SU-DHL-6 (cell line): Measurements from ENCODE around the gene NCOA1.

Experiments
- EZH2phosphoT487 ChIP-seq: fragments of 200-600 bp; sonication (generic), shearing (Covaris generic); conservative IDR thresholded peaks from 2 replicates; pipeline ENCODE4 v1.6.1; 2018; ENCODE audit warnings: mild to moderate bottlenecking, antibody characterized with exemption, low read length, moderate library complexity, mixed read lengths
- TF ChIP-seq, protein P1 (sequence below): fragments of 200-600 bp; sonication (generic); IDR thresholded peaks from one replicate; pipeline ENCODE4 v1.5.1; 2017; ENCODE audit warnings: antibody characterized with exemption, mild to moderate bottlenecking, low read length, moderate library complexity; ENCODE audit not compliant: insufficient read depth, poor library complexity, severe bottlenecking

DNA sequence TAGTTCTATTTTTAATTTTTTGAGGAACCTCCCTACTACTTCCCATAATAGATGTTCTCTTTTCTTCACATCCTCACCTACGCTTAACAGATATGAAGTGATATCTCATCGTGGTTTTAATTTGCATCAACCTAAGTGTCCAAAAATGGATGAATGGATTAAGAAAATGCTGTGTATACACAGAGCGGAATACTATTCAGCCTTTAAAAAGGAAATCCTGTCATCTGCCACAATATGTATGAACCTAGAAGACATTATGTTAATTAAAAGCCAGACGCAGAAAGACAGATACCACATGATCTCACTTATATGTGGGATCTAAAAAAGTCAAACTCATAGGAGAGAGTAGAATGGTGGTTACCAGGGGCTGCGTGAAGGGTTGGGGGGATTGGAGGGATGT, 189.1 kb downstream of the NCOA1 start:
- TF ChIP-seq, protein P1, sequence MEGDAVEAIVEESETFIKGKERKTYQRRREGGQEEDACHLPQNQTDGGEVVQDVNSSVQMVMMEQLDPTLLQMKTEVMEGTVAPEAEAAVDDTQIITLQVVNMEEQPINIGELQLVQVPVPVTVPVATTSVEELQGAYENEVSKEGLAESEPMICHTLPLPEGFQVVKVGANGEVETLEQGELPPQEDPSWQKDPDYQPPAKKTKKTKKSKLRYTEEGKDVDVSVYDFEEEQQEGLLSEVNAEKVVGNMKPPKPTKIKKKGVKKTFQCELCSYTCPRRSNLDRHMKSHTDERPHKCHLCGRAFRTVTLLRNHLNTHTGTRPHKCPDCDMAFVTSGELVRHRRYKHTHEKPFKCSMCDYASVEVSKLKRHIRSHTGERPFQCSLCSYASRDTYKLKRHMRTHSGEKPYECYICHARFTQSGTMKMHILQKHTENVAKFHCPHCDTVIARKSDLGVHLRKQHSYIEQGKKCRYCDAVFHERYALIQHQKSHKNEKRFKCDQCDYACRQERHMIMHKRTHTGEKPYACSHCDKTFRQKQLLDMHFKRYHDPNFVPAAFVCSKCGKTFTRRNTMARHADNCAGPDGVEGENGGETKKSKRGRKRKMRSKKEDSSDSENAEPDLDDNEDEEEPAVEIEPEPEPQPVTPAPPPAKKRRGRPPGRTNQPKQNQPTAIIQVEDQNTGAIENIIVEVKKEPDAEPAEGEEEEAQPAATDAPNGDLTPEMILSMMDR: no peak
- no peak for TF ChIP-seq EZH2phosphoT487
